Right atrium auricular region (tissue), 2 donors: ENCODE results near the gene TNS1. TPM values are rescaled to one million over a fixed set of nuclear protein-coding genes. Genes with fewer than 3 reads are reported as not detected.

ENCODE experiments used
- DNase-seq: peaks from one replicate; pipeline ENCODE4 v3.0.0-alpha.2; 2019; ENCODE audit warnings: low spot score
- H3K27ac ChIP-seq, 2 donors: fragments of 200-600 bp; sonication (generic); 1 replicate in 1 of 2; 2 replicates in 1 of 2; pipeline ENCODE4 v1.5.1; 2016 to 2019
- H3K27me3 ChIP-seq, 2 donors: fragments of 200-600 bp; sonication (generic); one replicate each; pipeline versions ENCODE4 v1.5.1 to v1.6.0; 2017 to 2019
- H3K36me3 ChIP-seq: fragments of 200-600 bp; sonication (generic); one replicate; pipeline ENCODE4 v1.5.1; 2016
- H3K4me1 ChIP-seq, 2 donors: fragments of 200-600 bp; sonication (generic); one replicate each; pipeline versions ENCODE4 v1.5.1 to v1.6.0; 2017 to 2019
- H3K4me3 ChIP-seq, 2 donors: fragments of 200-600 bp; sonication (generic); 1 replicate in 1 of 2; 2 replicates in 1 of 2; pipeline ENCODE4 v1.5.1; 2017 to 2019; ENCODE audit warnings: mild to moderate bottlenecking in 1 of 2, moderate library complexity in 1 of 2
- H3K9me3 ChIP-seq, 2 donors: fragments of 200-600 bp; sonication (generic); one replicate each; pipeline ENCODE4 v1.5.1; 2019
- CTCF ChIP-seq, 2 donors: fragments of 200-600 bp; sonication (generic); IDR thresholded peaks; one replicate each; pipeline ENCODE4 v1.5.1; 2019; ENCODE audit warnings: antibody characterized with exemption in 2 of 2
- total RNA-seq, 2 donors: library from RNA; depleted of rRNA; stranded (reverse); fragments of >200 nt; gene quantifications; one replicate each; pipeline ENCODE4 v1.1.0, GENCODE V29; 2016

The TNS1 gene
- total RNA-seq, 2 donors from 2014 or later = 393 to 720 TPM

DNA sequence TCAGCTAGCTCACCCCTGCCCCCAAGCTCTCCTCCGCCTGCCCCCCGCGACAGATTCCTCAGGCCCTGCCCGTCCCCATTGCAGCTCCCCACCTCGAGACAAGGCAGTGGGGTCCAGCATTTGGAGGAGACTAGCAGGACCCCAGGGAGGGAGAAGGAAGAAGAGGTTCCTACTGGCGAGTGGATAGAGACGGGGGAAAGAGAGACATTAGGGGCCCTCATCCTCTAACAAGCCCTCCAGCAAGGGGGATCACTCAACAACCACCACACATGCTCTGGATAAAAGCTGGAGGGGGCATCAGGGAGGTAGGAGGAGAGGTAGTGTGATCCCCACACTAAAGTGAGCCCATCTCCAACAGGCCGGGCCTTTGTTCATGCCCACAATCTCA is 8.9 kb upstream of the TNS1 start:
- Histone ChIP-seq H3K27me3 (no peaks in the 10 kb centered on the region), H3K4me1 (peaks cover 0 to 48% of the 10 kb centered on the region in 2 donors), H3K36me3 (no peaks in the 10 kb centered on the region), H3K4me3 (no peak overlapping the region), H3K27ac (no peak overlapping the region), H3K9me3 (no peaks in the 10 kb centered on the region)
- TF ChIP-seq CTCF (IDR thresholded peaks at IDR 0.05) = no peak
- no peak for DNase-seq

GRCh38 chr2:218010984-218011652 is 8.3 kb upstream of the TNS1 start:
- Histone ChIP-seq H3K4me3 (peak overlapping the region in 1 of 2 donors; percentile 59), H3K27ac (no peak overlapping the region), H3K36me3 (no peaks in the 10 kb centered on the region), H3K4me1 (peaks cover 0 to 43% of the 10 kb centered on the region in 2 donors), H3K9me3 (no peaks in the 10 kb centered on the region), H3K27me3 (no peaks in the 10 kb centered on the region)
- TF ChIP-seq CTCF (IDR thresholded peaks at IDR 0.05) = no peak
- no peak for DNase-seq

- Histone ChIP-seq H3K36me3 (no peaks in the 10 kb centered on the region), H3K27me3 (no peaks in the 10 kb centered on the region), H3K4me1 (peaks cover 0 to 35% of the 10 kb centered on the region in 2 donors), H3K4me3 (peak overlapping the region; percentile 42 to 59), H3K9me3 (no peaks in the 10 kb centered on the region), H3K27ac (peak overlapping the region; percentile 36 to 49)
- no peak for DNase-seq
- TF ChIP-seq CTCF (IDR thresholded peaks at IDR 0.05) = peak; percentile 58 to 81
Measured at GRCh38 chr2:218010140-218010983, 7.6 kb upstream of the TNS1 start.

DNA sequence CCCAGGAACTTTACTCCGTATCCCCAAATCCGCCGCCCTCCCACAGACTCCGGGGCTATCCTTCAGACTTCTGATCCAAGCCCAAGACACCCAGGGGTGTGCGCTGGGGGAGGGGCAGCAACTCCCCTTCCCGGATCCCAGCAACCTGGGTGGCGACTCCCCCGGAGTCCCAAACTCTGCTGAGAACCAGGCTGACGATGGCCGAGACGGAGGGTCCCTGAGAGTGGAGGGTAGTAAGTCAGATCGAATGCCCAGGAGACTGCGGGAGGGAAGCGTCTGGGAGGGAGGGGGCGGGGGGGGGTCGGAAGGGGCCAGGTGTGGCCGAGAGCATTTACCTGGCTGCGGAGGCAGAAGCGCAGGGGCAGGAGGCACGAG is 7.0 kb upstream of the TNS1 start:
- no peak for DNase-seq
- H3K27me3 ChIP-seq = no peaks in the 10 kb centered on the region
- no peaks in the 10 kb centered on the region for H3K36me3 ChIP-seq
- peak overlapping the region; percentile 36 to 49 for H3K27ac ChIP-seq
- H3K4me3 ChIP-seq = peak overlapping the region; percentile 42 to 59
- H3K9me3 ChIP-seq = no peaks in the 10 kb centered on the region
- TF ChIP-seq CTCF (IDR thresholded peaks at IDR 0.05) = no peak
- peaks cover 0 to 34% of the 10 kb centered on the region in 2 donors for H3K4me1 ChIP-seq

DNA sequence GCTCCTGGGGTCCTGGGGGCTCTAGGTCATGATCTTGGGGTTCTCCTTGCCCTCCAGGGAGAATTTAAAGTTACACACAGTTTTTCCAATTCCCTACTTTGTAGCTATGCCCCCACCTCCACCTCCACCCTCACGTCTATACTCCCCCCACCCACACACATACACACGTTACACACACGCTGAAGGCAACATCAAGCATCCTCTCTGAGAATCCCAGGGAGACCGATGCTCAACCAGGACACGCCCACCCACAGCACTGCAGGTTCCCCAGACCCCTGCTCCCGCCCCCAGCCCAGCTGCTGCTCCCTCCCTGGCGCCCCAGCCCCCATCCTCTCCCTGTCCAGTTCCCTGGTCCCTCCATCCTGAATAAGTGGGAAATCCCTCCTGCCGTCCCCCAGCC is 6.4 kb upstream of the TNS1 start:
- Histone ChIP-seq H3K4me3 (peak overlapping the region; percentile 42 to 59), H3K9me3 (no peaks in the 10 kb centered on the region), H3K27me3 (no peaks in the 10 kb centered on the region), H3K27ac (peak overlapping the region in 1 of 2 donors; percentile 36), H3K36me3 (no peaks in the 10 kb centered on the region), H3K4me1 (peaks cover 0 to 39% of the 10 kb centered on the region in 2 donors)
- no peak for TF ChIP-seq CTCF (IDR thresholded peaks at IDR 0.05)
- no peak for DNase-seq
